Muscle of leg (tissue), 11 donors: ENCODE measurements around the gene LSG1. TPM values are rescaled to one million over a fixed set of nuclear protein-coding genes. Genes with fewer than 3 reads are reported as not detected.

Experiments used
- DNase-seq: peaks from one replicate; pipeline ENCODE4 v3.0.0; 2013
- H3K27ac ChIP-seq: one replicate; pipeline ENCODE4 v1.5.1; 2013; ENCODE audit warnings: mild to moderate bottlenecking, low read length, control low read depth
- H3K27me3 ChIP-seq: one replicate; pipeline ENCODE4 v1.6.1; 2013; ENCODE audit warnings: low read length; ENCODE audit not compliant: control insufficient read depth, insufficient read depth
- H3K36me3 ChIP-seq: one replicate; pipeline ENCODE4 v1.6.1; 2013; ENCODE audit warnings: low read length; ENCODE audit not compliant: control insufficient read depth, insufficient read depth
- H3K4me1 ChIP-seq: one replicate; pipeline ENCODE4 v1.6.1; 2013; ENCODE audit warnings: low read length; ENCODE audit not compliant: control insufficient read depth, insufficient read depth
- H3K4me3 ChIP-seq: one replicate; pipeline ENCODE4 v1.5.1; 2013; ENCODE audit warnings: low read length, control low read depth
- H3K9me3 ChIP-seq: replicated peaks from 2 replicates; pipeline ENCODE4 v1.6.1; 2013; ENCODE audit warnings: low read depth, low read length; ENCODE audit not compliant: control insufficient read depth
- WGBS: methylation state at CpG from one replicate; pipeline ENCODE4 v1.1.5; 2013; ENCODE audit warnings: missing lambda C conversion rate; ENCODE audit not compliant: insufficient coverage; 5-methylcytosine and 5-hydroxymethylcytosine counted together
- polyA plus RNA-seq, 8 donors: library from polyadenylated mRNA; unstranded; fragments of 120-200 nt; gene quantifications; one replicate each; pipeline versions ENCODE4 v1.2.1 to v1.2.3, GENCODE V29; 2013; ENCODE audit warnings: inconsistent platforms in 1 of 8, low replicate concordance in 1 of 8; ENCODE audit not compliant: insufficient read length in 8 of 8, insufficient read depth in 1 of 8
- total RNA-seq: library from RNA; stranded (reverse); fragments of 120-200 nt; gene quantifications from one replicate; pipeline ENCODE4 v1.2.4, GENCODE V29; 2013

LSG1 gene
- total and polyA plus RNA-seq, 9 donors: 20.5 to 47.3 (median 27.1) TPM

DNA sequence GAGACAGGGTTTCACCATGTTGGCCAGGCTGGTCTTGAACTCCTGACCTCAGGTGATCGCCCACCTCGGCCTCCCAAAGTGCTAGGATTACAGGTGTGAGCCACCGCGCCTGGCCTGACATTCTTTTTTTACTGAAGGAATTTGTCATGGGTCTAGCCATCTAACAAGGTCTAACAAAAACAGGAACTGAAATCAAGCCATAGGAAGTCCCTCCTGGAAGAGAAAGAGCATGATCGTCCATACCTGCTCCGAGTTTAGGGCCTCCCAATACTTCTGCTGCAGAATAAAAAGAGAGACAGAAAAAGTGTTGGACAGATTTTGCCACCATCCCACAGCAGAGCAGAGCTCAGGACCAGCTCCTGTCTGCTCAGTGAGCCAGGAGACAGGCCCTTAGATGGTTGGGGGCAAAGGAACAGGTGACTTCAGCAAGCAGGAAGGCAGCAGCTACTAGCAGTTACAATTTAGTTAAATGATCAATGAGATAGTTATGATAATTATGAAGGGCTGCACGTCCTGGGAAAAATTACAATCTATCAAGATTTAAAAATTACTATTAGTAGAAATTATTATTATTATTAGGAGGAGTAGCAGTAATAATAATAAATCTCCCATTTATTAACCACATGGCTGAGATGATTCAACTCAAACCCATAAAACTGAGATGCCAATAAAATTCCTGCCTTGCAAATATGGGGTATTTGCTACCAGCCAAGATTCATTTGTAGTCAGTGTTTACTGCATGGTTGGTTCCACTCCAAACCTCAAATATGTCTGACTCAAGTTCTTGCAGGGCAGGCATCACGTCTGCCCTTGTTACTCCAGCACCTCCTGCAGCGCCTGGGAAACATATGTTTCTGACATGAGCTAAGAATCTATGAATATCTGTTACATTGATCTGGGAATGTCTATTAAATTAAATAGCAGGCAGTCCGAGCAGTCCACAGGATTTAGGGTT, 78.9 kb downstream of the LSG1 start:
- DNase-seq: peak; percentile 51
- Histone ChIP-seq H3K36me3 (peaks cover 38% of the 10 kb centered on the region), H3K27me3 (no peaks in the 10 kb centered on the region), H3K9me3 (no peaks in the 10 kb centered on the region), H3K4me3 (no peak overlapping the region), H3K4me1 (peaks cover 5% of the 10 kb centered on the region), H3K27ac (no peak overlapping the region)
- 93% methylated on average over 3 of the region's 10 CpGs for WGBS

Other genes starting within 250 kb of the LSG1 start
- gene ATP13A3, start 185.2 kb downstream of the LSG1 start, total RNA-seq: 35.2 TPM
- gene ATP13A3, start 185.2 kb downstream of the LSG1 start, polyA plus RNA-seq: 10 to 100 TPM; 16.0 to 33.2 (median 22.0) TPM
- gene TMEM44, start 38.8 kb downstream of the LSG1 start, total RNA-seq: 10.0 TPM
- 10 to 100 TPM; 17.3 to 26.2 (median 20.6) TPM for gene TMEM44, start 38.8 kb downstream of the LSG1 start, polyA plus RNA-seq
- 13.8 TPM for gene FAM43A, start 13.7 kb upstream of the LSG1 start, total RNA-seq
- 10 to 100 TPM; 14.6 to 31.7 (median 23.5) TPM for gene FAM43A, start 13.7 kb upstream of the LSG1 start, polyA plus RNA-seq